ENCODE results near the gene CTSH. TPM values are rescaled to one million over a fixed set of nuclear protein-coding genes. Genes with fewer than 3 reads are reported as not detected.

CTSH gene
- total RNA-seq, 4 donors from 2014 or later, result 127 to 375 (median 217) TPM

- no peak for TF ChIP-seq CTCF (IDR thresholded peaks at IDR 0.05; ENCODE audit: low read depth)
Observed at GRCh38 chr15:78937132-78937739, 7.6 kb downstream of the CTSH start.

DNA sequence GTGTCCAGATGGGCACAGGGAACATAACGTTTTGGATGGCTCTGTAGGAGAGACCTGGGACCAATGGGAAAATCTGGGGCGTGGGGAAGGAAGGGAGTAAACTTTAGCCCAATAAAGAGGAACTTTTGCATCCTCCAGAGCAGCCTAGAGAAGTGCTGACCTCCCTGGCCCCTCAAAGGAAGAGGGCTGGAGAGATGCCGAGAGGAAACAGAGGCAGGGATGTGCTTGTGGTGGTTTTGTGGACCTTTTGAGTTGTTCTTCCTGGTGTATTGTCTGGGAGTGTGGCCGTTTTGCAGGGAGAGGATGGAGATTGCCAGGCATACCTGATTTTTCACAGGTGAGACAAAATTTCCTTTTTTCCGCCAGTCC, 10.2 kb downstream of the CTSH start:
- no peak for TF ChIP-seq CTCF (IDR thresholded peaks at IDR 0.05; ENCODE audit: low read depth)

- no peak for TF ChIP-seq CTCF (IDR thresholded peaks at IDR 0.05; ENCODE audit: low read depth)
Observed at GRCh38 chr15:78933823-78934654, 10.8 kb downstream of the CTSH start.

GRCh38 chr15:78933187-78933822, 11.5 kb downstream of the CTSH start:
- no peak for TF ChIP-seq CTCF (IDR thresholded peaks at IDR 0.05; ENCODE audit: low read depth)

DNA sequence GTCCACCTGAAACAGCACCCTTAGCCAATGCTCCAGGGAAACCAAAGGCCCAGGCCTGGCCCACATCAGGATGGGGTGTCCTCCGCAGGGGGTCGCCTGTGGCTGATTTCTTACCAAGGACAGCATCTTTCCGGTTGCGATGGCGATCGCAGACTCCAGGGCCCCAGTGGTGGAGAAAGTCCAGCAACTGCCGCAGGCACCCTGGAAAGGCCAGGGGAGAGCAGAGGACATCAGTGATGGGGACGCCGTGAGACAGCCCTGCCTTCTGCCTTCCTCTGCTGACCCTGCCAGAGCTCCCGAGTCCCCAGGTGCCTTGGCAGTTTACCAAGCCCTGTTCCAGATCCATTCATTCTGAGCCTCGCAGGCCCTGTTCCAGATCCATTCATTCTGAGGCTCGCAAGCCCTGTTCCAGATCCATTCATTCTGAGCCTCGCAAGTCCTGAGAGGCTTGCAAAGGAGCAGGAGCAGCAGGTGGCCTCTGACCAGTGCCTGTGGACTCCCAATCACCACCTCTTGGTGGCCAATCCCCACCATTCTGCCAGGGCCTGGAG, 12.5 kb downstream of the CTSH start:
- no peak for TF ChIP-seq CTCF (IDR thresholded peaks at IDR 0.05; ENCODE audit: low read depth)

DNA sequence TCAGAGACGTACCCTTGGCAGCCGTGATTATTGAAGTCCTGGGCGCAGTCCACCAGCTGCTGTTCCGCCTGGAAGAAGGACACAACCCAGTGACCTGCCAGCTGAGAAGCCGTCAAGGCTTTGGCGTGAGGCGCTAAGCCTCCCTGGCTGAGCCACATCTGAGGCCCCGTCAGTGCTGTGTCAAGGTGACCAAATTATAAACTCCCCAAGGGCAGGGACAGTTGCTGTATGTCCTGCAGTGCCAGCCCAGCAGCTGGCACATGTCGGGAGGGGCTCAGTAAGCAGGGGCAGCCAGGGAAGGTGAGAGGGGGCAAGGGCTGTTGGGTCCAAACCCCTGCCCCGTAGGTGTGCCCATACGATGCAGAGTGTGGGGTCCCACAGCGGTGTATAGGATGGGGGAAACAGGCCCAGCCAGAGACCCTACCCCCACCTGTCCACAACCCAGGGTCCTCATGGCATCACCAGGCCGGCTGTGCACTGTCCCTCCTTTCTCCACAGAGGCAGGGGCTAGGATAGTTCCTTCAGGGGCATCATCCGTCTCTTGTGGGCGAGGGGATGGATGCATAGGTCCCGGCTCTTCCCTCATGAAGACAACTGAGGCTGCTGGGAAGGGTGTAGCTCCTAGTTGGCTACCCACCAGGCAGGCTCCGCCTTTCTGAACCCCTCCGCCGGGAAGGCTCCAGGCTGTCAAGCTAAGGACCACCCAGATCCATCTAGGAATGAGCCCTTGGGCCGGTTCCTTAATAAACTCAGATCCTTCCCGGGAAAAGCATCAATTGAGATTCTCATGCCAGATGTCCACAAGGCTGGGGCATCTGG, 13.2 kb downstream of the CTSH start:
- no peak for TF ChIP-seq CTCF (IDR thresholded peaks at IDR 0.05; ENCODE audit: low read depth)
